Ishikawa (cell line): Measurements from ENCODE around the gene TRIO.

Experiments used
- CEBPB ChIP-seq: IDR thresholded peaks from 2 replicates; pipeline ENCODE4 v1.6.1; 2012
- CREB1 ChIP-seq: IDR thresholded peaks from 2 replicates; pipeline ENCODE4 v1.6.1; 2012; ENCODE audit warnings: low read depth
- EGR1 ChIP-seq: IDR thresholded peaks from 2 replicates; pipeline ENCODE4 v1.6.1; 2012
- EP300 ChIP-seq: IDR thresholded peaks from 2 replicates; pipeline ENCODE4 v1.6.1; 2012; ENCODE audit warnings: borderline replicate concordance
- FOXM1 ChIP-seq: IDR thresholded peaks from 2 replicates; pipeline ENCODE4 v1.6.1; 2012; ENCODE audit warnings: low read depth, borderline replicate concordance
- NFIC ChIP-seq: IDR thresholded peaks from 2 replicates; pipeline ENCODE4 v1.6.1; 2012
- RAD21 ChIP-seq: IDR thresholded peaks from 2 replicates; pipeline ENCODE4 v1.6.1; 2012; ENCODE audit warnings: low read depth
- REST ChIP-seq: IDR thresholded peaks from 2 replicates; pipeline ENCODE4 v1.6.1; 2012; ENCODE audit warnings: low read depth, mild to moderate bottlenecking
- TAF1 ChIP-seq: IDR thresholded peaks from 2 replicates; pipeline ENCODE4 v1.6.1; 2012; ENCODE audit warnings: low read depth, mild to moderate bottlenecking
- TCF12 ChIP-seq: IDR thresholded peaks from 2 replicates; pipeline ENCODE4 v1.6.1; 2012; ENCODE audit warnings: low read depth
- TEAD4 ChIP-seq: IDR thresholded peaks from 2 replicates; pipeline ENCODE4 v1.6.1; 2012
- YY1 ChIP-seq: IDR thresholded peaks from 2 replicates; pipeline ENCODE4 v1.6.1; 2012; ENCODE audit warnings: low read depth
- ZBTB7A ChIP-seq: IDR thresholded peaks from 2 replicates; pipeline ENCODE4 v1.6.1; 2012; ENCODE audit warnings: low read depth
- TF ChIP-seq, protein P1 (sequence below): IDR thresholded peaks from 2 replicates; pipeline ENCODE4 v1.6.1; 2012
- TF ChIP-seq, protein P2 (sequence below): IDR thresholded peaks from 2 replicates; pipeline ENCODE4 v1.6.1; 2012

The TRIO gene

DNA sequence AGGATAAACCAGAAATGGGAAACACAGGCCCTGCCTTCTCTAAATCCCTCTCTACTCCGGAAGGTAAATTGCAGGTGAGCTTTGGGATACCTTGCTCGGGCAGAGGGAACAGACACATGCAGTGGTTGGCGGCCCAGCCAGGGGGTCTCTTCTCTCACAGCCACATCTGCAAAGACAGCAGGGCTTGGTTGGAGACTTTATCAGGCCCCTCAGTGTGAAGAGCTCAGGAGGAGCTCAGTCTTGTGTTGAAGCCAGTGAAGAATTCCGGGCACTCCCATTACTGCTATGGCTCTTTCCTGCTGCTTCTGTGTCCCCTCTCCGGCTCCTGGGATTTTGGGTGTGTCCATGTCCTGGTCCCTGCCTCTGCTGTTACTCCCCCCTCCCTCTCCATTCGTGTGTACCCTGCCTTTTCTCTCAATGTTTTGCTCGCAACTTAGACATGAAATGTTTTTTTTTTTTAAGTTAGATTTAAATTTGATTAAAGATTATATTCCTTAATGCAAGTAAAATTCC is 99.8 kb downstream of the TRIO start:
- TF ChIP-seq TEAD4 (no peak), NFIC (no peak), CREB1 (no peak), TCF12 (no peak), EGR1 (no peak), FOXM1 (no peak), RAD21 (no peak), CEBPB (no peak)
- TF ChIP-seq, protein P1, sequence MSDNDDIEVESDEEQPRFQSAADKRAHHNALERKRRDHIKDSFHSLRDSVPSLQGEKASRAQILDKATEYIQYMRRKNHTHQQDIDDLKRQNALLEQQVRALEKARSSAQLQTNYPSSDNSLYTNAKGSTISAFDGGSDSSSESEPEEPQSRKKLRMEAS, result no peak
- TF ChIP-seq, protein P2, sequence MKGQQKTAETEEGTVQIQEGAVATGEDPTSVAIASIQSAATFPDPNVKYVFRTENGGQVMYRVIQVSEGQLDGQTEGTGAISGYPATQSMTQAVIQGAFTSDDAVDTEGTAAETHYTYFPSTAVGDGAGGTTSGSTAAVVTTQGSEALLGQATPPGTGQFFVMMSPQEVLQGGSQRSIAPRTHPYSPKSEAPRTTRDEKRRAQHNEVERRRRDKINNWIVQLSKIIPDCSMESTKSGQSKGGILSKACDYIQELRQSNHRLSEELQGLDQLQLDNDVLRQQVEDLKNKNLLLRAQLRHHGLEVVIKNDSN, result no peak

GRCh38 chr5:14243766-14244165 is 100.6 kb downstream of the TRIO start:
- TF ChIP-seq ZBTB7A (no peak), NFIC (no peak), TCF12 (no peak), RAD21 (no peak), EP300 (no peak), REST (no peak)
- TF ChIP-seq, protein P1, result no peak
- TF ChIP-seq, protein P2, result no peak

GRCh38 chr5:14244721-14245120 is 101.6 kb downstream of the TRIO start:
- TF ChIP-seq FOXM1 (no peak), TAF1 (no peak), YY1 (no peak), CREB1 (no peak), EP300 (no peak), EGR1 (no peak), TCF12 (no peak)

DNA sequence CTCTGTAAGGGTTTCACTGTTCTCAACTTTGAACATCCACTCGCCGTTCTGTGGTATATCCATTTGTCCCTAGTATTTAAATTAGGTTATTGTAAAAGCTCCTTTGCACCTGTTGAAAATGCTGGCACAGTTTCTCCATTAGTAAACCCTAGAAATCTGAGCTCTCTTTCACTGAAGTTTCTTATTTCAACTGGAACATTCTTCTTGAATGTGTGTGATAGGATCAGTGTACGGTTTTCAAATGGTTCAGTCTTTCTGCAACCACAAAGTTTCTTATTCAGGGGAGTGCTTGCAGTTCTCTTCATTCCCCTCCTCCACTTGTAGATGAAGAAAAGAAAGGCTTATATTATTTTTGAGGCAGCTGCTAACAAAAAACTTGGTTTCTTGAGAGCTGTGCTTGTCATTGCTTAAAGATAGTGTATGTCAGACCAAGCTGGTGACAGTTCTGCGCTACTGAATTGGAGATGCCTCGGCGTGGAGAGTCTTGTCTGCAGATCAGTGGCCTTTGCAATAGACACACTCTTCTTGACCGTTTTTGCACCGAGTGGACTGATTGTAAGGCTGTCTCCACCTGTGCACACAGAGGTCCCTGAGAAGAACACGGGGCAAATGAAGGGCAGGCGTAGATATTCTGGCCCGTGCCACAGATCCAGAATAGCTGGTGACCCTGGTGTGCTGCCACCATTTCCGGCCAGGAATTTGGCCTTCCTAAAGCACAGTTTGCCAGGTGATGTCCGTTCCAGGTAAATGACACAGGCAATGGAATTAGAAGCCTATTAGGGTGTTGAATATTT is 102.2 kb downstream of the TRIO start:
- TF ChIP-seq TCF12, result no peak
- no peak for TF ChIP-seq TAF1
- TF ChIP-seq, protein P1, result no peak
- no peak for TF ChIP-seq FOXM1
- TF ChIP-seq RAD21, result no peak
- TF ChIP-seq, protein P2, result no peak
- no peak for TF ChIP-seq TEAD4
- TF ChIP-seq EGR1, result no peak

- no peak for TF ChIP-seq CEBPB
- no peak for TF ChIP-seq CREB1
- TF ChIP-seq, protein P2, result no peak
- no peak for TF ChIP-seq EP300
- no peak for TF ChIP-seq YY1
- TF ChIP-seq REST, result no peak
- TF ChIP-seq, protein P1, result no peak
Measured at GRCh38 chr5:14246350-14247053, 103.4 kb downstream of the TRIO start.
